HG03457 (cell line): ENCODE results near the gene VWCE.
"Not testable (repeated sequence)": the region's sequence is repeated elsewhere in the genome, so short reads cannot be mapped to it uniquely, and the experiment has no call there.

Experiments
- ATAC-seq: cut with Tn5 transposase; IDR thresholded peaks from one replicate; pipeline ENCODE4 v1.9.1; 2021; ENCODE audit warnings: moderate number of reproducible peaks; ENCODE audit not compliant: unreplicated experiment

Gene VWCE

GRCh38 chr11:61219016-61219415 is 76.1 kb downstream of the VWCE start:
- not testable (repeated sequence) for ATAC-seq

DNA sequence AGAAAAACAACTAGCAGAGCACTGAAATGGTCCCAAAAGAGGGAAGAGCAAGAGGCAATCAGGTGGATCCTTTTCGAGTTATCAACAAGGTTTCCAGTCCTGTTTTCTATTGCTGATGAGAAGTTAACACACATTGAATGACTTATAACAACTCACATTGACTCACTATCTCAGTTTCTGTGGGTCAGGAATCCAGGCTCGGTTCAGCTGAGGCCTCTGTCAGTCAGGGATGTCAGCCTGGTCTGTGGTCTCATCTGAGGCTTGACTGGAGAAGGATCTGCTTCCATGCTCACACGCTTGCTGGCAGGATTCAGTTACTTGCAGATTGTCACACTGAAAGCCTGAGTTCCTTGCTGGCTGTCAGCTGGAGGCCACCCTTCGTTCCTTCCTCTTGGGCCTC is 76.8 kb downstream of the VWCE start:
- not testable (repeated sequence) for ATAC-seq

DNA sequence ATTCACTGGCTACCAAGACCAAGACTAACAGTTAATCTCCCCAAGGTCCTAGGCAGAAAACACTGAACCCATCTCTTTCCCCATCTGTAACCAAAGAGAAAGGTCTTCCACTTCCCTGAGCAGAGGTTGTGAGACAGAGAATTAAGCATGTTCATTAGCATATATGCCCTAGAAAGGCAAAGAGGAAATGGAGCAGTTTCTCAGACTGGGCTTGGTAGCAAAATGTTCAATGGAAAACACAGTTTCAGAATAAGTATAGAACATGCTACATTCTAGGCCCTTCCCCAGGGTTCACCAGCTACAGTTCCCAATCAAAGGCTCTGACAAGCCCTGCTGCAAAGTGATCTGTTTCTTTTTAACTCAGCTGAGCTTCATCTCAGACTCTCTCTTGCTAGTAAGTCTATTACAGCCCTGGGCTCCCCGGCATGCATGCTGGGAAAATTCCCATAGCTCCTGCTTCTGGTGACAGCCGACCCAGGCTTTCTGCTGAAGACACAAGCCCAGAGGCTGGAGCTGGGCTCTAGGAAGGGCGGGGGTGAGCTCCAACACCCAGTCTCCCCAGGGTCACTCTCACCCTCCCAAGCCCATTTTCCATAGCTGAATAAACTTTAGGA is 81.3 kb downstream of the VWCE start:
- ATAC-seq = not testable (repeated sequence)

DNA sequence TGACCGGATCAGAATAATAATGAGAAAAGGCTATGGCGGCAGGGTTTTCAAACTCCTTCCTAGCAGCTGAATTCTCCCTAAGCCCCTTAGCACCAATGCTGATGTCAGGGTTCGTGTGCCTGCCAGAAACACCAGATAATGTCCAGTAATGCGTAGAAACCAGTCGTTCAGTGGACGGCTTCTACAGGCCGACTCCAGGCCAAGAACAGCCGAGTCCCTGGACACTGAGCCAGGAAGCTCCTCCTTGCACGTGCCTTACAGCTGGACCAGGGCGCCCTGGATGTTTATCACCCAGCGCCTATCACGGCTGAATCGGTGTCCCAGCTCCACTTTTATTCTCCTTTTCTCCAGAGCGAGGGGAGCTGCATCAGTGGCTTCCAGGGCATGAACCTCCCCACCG is 82.9 kb downstream of the VWCE start:
- not testable (repeated sequence) for ATAC-seq

- not testable (repeated sequence) for ATAC-seq
Measured at GRCh38 chr11:61211327-61211952, 83.7 kb downstream of the VWCE start.

- not testable (repeated sequence) for ATAC-seq
Measured at GRCh38 chr11:61210629-61211028, 84.5 kb downstream of the VWCE start.
